CD4-positive, alpha-beta T cell treated with Interferon alpha-2 for 1 hour (primary cell): ENCODE data around the gene ZDHHC11B.
"Not testable (repeated sequence)": the region's sequence is repeated elsewhere in the genome, so short reads cannot be mapped to it uniquely, and the experiment has no call there.

ENCODE experiments used
- DNase-seq, 2 donors: peaks; one replicate each; pipeline ENCODE4 v3.0.0-alpha.2; 2020 to 2022

Gene ZDHHC11B

DNA sequence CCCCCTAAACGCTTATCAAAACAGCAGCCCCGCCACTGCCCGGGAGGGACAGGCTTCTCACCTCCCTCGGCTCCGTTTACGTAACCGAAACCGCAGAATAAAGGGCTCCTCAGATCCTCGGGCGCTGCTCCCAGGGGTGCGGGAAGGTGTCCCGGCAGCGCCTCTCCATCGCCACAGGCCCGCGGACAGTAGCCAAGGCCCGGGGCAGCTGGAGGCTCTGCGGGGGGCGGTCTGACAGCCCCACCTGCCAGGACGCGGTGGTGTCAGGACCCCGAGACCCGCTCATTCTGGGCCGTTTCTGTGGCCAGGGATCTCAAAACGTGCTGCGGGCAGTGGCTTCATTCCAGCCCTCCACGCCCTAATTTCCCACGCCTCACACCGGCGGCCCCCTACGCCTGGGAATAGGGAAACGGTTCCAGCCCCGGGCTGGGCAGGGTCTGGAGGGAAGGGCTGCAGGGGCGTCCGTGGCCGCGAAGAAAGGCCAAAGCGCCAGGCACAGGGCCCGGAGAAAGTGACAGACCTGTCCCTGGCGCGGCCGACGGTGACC is 575 bp downstream of the ZDHHC11B start:
- peak in 1 of 2 donors; percentile 45 for DNase-seq

DNA sequence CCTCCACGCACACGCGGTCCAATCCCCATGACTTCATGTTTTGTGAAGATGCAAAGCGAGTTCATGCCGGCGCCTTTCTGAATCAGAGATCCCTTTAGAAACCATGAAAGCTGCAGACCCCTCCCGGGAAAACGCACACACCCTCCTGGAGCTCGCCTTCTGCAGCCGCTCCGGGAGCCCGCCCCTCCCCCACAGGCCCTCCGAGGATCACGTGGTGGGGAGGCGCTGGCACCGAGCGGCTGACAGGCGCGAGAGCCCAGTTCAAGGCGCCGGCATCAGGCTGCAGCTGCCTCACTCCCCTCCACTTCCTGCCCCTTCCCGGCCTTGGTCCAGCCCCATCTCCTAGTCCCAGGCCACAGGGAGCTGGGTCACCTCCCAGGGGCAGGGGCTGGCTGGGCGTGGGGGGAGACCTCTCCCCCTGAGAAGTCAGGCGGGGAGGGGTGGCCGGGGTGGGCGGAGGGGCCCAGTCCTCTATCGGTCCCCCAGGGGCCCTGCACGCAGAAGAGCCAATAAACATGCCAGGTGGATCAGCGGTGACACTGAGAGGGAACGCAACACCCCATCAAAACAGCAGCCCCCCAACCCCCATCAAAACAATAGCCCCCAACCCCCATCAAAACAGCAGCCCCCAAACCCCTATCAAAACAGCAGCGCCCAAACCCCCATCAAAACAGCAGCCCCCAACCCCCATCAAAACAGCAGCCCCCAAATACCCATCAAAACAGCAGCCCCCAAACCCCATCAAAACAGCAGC is 1.3 kb downstream of the ZDHHC11B start:
- DNase-seq: peak in 1 of 2 donors; percentile 36

DNA sequence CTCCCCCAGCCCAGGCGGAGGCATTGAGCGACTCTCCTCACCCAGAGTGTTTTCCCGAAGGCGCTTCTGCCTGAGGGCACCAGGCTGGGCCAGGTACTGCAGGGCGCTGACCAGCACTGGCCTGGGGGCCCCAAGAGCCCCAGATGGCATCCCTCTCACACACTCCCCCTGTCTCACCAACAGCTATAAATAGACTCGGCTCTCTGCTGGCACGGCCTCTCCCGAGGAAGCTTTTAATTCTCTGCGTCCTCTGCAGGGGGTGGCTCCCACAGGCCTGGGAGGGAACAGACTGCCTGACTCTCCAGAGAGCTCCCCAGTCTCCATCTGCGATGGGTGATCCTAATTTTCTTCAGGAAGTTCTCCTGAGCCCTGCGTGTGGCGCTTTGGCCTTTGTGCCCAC is 2.2 kb downstream of the ZDHHC11B start:
- DNase-seq: not testable (repeated sequence)

DNA sequence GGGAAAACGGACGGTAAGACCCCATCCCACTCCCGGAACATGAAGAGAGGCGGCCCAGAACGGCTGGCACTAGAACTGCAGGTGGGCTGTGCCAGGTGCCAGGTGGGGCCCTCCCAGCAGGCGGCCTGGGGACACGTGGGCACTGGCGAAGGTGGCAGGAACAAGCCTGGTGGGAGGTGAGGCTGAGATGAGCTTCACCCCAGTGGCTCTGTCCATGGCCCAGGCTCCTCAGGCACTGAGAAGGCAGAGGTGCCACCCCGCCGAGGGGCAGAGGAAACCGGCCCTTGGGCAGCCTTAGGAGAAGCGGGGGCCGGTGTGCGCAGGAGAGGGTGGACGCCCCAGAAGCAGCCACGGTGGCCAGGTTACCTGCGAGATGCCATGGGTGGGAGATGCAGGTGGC is 4.0 kb downstream of the ZDHHC11B start:
- DNase-seq: not testable (repeated sequence)

DNA sequence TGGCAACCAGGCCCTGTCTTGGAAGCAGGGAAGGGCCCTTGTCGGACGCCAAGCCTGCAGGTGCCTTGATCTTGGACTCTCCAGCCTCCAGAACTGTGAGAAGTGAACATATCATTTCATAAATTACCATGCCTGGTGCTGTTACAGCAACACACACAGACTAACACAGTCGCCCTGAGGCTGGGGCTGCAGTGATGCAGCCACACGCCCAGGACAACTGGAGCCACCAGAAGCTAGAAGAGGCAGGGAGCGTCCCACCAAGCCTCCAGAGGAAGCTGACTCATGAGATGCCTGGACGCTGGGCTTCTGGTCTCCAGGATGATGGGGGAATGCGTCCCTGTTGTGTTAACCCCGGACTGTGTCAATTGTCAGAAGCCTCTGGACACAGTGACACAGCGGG is 5.6 kb downstream of the ZDHHC11B start:
- not testable (repeated sequence) for DNase-seq

DNA sequence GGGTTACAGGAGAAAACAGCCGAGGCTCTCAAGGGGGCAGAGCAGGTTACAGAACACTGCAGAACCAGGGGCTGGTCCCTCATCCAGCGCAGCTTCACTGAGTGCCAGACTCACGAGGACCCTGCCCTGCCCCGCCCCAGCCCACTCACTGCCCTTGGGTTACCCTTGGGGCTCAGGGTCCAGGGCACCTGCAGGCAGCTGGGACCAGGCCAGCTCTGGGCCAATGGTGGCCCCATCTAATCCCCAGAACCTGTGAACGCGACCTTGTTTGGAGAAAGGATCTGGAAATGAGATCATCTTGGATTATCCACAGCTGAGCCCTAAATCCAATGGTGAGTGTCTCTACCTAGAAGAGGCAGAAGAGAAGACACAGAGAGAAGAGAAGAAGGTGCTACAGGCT is 6.1 kb downstream of the ZDHHC11B start:
- DNase-seq: not testable (repeated sequence)

DNA sequence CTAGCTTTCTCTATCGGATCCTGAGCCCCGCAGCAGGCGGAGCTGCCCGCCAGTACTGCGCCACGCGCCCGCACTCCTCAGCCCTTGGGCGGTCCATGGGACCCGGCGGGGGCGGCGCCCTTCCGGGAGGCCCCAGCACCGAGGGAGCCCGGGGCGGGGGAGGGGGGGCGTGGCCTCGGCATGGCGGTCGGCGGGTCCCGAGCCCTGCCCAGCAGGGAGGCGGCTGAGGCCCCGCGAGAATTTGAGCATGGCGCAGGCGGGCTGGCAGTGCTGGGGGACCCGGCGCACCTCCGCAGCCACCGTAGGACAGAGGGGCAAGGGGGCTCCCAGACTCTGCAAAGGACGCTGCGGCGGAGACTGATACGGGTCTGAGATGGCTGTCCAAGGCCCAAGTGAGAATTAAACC is 6.8 kb downstream of the ZDHHC11B start:
- DNase-seq: no peak

- DNase-seq: no peak
These were observed 7.4 kb downstream of the ZDHHC11B start for GRCh38 chr5:776862-777711.

- no peak for DNase-seq
These were observed 8.3 kb downstream of the ZDHHC11B start for GRCh38 chr5:775961-776861.

DNA sequence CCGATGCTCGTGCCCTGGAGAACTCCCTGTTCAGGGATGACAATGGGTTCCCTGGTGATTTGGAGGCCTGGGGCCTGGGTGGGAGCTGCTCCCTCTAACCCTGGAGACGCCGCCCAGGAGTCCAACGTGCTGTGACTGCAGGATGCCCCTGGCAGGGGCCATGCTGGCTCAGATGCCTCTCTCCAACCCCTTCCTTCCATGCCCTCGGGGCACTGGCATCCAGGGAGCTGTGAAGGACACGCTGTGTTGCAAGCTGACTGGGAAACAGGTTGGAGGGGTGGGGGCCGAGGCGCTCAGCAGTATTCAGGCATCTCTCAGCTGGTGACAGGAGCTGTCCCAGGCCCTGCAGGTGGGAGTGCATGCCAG is 9.0 kb downstream of the ZDHHC11B start:
- DNase-seq: not testable (repeated sequence)

DNA sequence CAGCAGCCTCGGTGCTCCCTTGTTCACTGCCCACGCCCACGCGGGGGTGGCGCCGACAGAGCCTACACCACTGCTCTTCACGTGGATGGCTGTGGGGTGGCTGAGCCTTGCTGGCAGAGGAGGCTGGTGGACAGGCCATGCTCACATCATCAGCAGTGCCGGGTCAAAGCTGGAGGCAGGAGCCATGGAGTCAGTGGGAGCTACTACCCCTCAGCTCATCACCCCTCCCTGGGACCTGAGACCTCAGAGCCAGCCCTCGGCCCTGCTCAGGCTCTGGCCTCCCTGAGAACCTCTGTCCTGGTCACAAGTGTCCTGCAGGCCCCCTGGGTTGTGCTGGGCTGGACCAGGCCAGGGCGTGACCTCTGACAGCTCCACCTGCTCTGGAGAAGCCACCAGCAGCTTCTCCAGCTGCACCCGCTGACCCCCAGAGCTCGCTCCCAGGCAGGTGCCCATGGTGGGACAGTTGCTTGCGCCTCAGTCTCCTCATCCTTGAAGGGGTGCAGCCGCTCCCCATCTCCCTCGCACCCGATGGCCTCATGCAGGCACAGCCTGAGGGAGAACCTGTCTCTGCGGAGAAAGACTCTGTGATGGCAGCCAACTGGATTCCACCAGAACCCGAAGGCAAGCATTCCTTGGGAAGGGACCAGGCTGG is 9.5 kb downstream of the ZDHHC11B start:
- DNase-seq: not testable (repeated sequence)

DNA sequence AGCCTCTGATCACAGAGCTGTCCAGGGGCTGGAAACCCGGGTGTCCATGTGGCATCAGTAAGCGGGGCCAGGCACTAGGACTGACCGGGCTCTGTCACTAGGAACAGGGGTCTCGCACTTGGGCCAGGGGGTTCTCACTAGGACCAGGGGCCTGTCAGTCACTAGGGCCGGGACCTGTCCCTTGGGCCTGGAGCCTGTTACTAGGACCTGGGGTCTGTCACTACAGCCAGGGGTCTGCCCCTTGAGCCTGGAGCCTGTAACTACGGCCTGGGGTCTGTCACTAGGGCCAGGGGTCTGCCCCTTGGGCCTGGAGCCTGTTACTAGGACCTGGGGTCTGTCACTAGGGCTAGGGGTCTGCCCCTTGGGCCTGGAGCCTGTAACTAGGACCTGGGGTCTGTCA is 10.2 kb downstream of the ZDHHC11B start:
- not testable (repeated sequence) for DNase-seq

- no peak for DNase-seq
These were observed 10.8 kb downstream of the ZDHHC11B start for GRCh38 chr5:773517-774264.

- not testable (repeated sequence) for DNase-seq
These were observed 11.6 kb downstream of the ZDHHC11B start for GRCh38 chr5:772931-773330.

GRCh38 chr5:772547-772890 is 12.0 kb downstream of the ZDHHC11B start:
- DNase-seq: not testable (repeated sequence)

DNA sequence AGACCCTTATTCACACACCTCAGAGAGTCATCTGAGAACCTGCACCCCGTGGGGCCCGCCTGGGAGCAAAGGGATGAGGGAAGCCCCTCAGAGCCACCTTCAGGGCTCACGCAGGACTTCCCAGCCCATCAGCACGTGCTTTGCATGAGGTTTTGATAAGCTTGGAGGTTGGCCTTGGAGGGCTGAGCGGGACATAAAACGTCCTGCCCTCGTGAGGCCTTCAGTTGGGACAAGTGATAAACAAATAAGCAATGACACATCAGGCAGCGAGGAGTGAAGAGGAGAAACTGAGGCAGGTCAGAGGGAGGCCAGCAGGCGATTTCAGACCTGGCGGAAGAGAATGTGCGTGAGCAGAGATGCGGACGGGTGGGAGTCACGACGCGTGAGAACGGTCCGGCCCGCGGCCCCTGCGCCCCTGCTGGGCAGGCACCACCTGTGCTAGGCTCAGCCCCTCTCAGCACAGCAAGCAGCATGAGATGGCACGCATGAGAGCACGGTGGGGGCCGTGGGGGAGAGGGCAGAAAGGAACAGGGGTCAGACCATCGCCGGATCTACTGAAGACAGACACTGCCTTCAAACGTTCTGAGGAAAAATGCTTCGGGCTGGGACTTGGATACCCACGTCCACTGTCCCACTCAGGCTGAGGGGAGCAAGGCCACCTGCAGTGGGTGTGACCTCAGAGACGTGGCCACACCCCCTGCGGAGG is 12.5 kb downstream of the ZDHHC11B start:
- not testable (repeated sequence) for DNase-seq

- DNase-seq: not testable (repeated sequence)
These were observed 13.3 kb downstream of the ZDHHC11B start for GRCh38 chr5:771087-771781.

- not testable (repeated sequence) for DNase-seq
These were observed 13.9 kb downstream of the ZDHHC11B start for GRCh38 chr5:770585-770984.

DNA sequence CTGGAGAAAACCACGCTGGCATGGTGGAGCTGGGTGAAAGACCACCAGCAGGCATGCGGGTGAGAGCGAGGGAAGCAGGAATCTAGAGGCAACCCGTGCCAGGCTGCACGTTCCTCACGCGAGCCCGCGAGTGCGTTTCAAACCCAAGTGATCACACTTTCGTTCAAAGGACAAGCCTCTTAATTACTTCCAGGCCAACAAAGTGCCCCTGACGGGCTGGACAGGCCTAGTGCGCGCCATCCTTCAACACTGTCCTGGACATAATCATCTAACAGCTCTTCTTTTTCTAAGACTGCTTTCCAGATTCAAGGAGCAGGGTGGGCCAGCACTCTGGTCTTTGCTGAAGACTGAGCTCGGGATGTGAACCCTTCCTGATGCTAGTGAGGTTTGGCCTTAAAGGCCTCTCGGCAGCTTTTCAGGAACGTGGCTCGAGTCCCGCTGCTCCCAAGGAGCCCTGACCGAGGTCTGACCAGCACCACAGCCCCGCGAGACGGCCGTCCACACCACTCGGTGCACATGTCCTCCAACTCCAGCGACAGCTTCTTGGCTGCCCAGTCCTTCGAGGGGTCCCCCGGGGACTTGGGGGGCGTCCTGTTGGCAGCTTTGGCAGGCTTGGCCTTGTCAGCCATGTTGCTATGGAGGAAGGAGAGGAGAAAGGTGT is 14.9 kb downstream of the ZDHHC11B start:
- not testable (repeated sequence) for DNase-seq
